Right ventricle myocardium inferior (tissue), 1 donor: ENCODE measurements around the gene UBE2O. TPM values are rescaled to one million over a fixed set of nuclear protein-coding genes. Genes with fewer than 3 reads are reported as not detected.

Source experiments
- ATAC-seq: fragments of 200-7000 bp; cut with Tn5 transposase; one replicate; pipeline ENCODE4 v1.9.1; 2020; ENCODE audit warnings: mild to moderate bottlenecking, moderate library complexity
- DNase-seq: peaks from one replicate; pipeline ENCODE4 v3.0.0; 2021; ENCODE audit errors: missing footprints
- intact Hi-C: fragments of 100-400 bp; cut with DNase I; formaldehyde crosslinking; loops from one replicate; pipeline ENCODE4 v1.11.0; 2022
- total RNA-seq: library from RNA; stranded (reverse); fragmentation: NEBNext Ultra II Directional; extraction: Animal tissue kit (Norgen Biotek cat#: 25700); gene quantifications from one replicate; pipeline ENCODE4 v1.2.1, GENCODE V29; 2021
- donor health status: DM: no; HTN: yes; CAD: no; lungs with severe emphysema.

Gene UBE2O
- total RNA-seq, 1 donor from 2014 or later = 35.4 TPM

- intact Hi-C loops = no loop called here
- DNase-seq (peak; percentile 86), ATAC-seq (peak; percentile 34)
Measured at GRCh38 chr17:76385892-76386786, 66.8 kb downstream of the UBE2O start.

GRCh38 chr17:76384987-76385891 is 67.7 kb downstream of the UBE2O start:
- ATAC-seq (peak; percentile 14), DNase-seq (peak; percentile 71)
- intact Hi-C loops = no loop called here

- intact Hi-C loops = no loop called here
- peak; percentile 86 for DNase-seq
- ATAC-seq = peak; percentile 88
Measured at GRCh38 chr17:76384222-76384986, 68.5 kb downstream of the UBE2O start, which contains the start of gene SPHK1. SPHK1 (plus strand) TSS chr17:76384609; CDS start chr17:76385645, 1,036 bp downstream.

- ATAC-seq (peak; percentile 24), DNase-seq (peak; percentile 82)
- intact Hi-C loops = no loop called here
Measured at GRCh38 chr17:76383546-76384221, 69.3 kb downstream of the UBE2O start.

- intact Hi-C loops = no loop called here
- peak; percentile 83 for DNase-seq
- ATAC-seq = peak; percentile 25
Measured at GRCh38 chr17:76382803-76383545, 70.0 kb downstream of the UBE2O start.

GRCh38 chr17:76382351-76382802 is 70.6 kb downstream of the UBE2O start:
- DNase-seq = peak; percentile 84
- intact Hi-C loops = no loop called here
- no peak for ATAC-seq

- ATAC-seq (no peak), DNase-seq (peak; percentile 69)
- intact Hi-C loops = no loop called here
Measured at GRCh38 chr17:76381633-76382350, 71.2 kb downstream of the UBE2O start.

- no peak for ATAC-seq
- peak; percentile 5 for DNase-seq
- intact Hi-C loops = no loop called here
Measured at GRCh38 chr17:76379646-76380376, 73.1 kb downstream of the UBE2O start.

- intact Hi-C loops = no loop called here
- ATAC-seq (no peak), DNase-seq (peak; percentile 53)
Measured at GRCh38 chr17:76379275-76379641, 73.7 kb downstream of the UBE2O start.

- peak; percentile 37 for DNase-seq
- ATAC-seq = no peak
- intact Hi-C loops = no loop called here
Measured at GRCh38 chr17:76378548-76379274, 74.2 kb downstream of the UBE2O start.

- intact Hi-C loops = no loop called here
- no peak for ATAC-seq
- DNase-seq = peak; percentile 45
Measured at GRCh38 chr17:76376318-76377133, 76.4 kb downstream of the UBE2O start.

- intact Hi-C loops = no loop called here
- ATAC-seq (no peak), DNase-seq (no peak)
Measured at GRCh38 chr17:76371656-76372628, 81.0 kb downstream of the UBE2O start.

GRCh38 chr17:76370261-76370993 is 82.5 kb downstream of the UBE2O start:
- ATAC-seq = peak; percentile 95
- intact Hi-C loops = no loop called here
- peak; percentile 89 for DNase-seq
